H9 (cell line): ENCODE data around the gene FIGNL2. TPM values are rescaled to one million over a fixed set of nuclear protein-coding genes. Genes with fewer than 3 reads are reported as not detected.

Experiments used
- DNase-seq: peaks from one replicate; pipeline ENCODE4 v3.0.0-alpha.2; 2017
- H2AFZ ChIP-seq: one replicate; pipeline ENCODE4 v1.6.1; 2013; ENCODE audit warnings: mild to moderate bottlenecking, low read length, control low read depth, moderate library complexity
- H2AK5ac ChIP-seq: 2 replicates; pipeline ENCODE4 v1.6.1; 2013; ENCODE audit warnings: low read length, control low read depth, mixed read lengths; ENCODE audit not compliant: insufficient read length
- H2BK120ac ChIP-seq: one replicate; pipeline ENCODE4 v1.6.1; 2013; ENCODE audit warnings: low read depth, mild to moderate bottlenecking, low read length, control low read depth, inconsistent platforms; ENCODE audit not compliant: poor library complexity, severe bottlenecking
- H2BK12ac ChIP-seq: 2 replicates; pipeline ENCODE4 v1.6.1; 2013; ENCODE audit warnings: low read length, control low read depth, mixed read lengths, low read depth; ENCODE audit not compliant: insufficient read length
- H2BK15ac ChIP-seq: 2 replicates; pipeline ENCODE4 v1.6.1; 2013; ENCODE audit warnings: low read depth, low read length, control low read depth
- H2BK20ac ChIP-seq: one replicate; pipeline ENCODE4 v1.6.1; 2013; ENCODE audit warnings: low read depth, mild to moderate bottlenecking, low read length, control low read depth, inconsistent platforms; ENCODE audit not compliant: poor library complexity, severe bottlenecking
- H2BK5ac ChIP-seq: 2 replicates; pipeline ENCODE4 v1.6.1; 2013; ENCODE audit warnings: low read length, control low read depth, mixed read lengths; ENCODE audit not compliant: insufficient read length
- H3K14ac ChIP-seq: 2 replicates; pipeline ENCODE4 v1.6.1; 2013; ENCODE audit warnings: low read length, control low read depth; ENCODE audit not compliant: insufficient read depth
- H3K18ac ChIP-seq: 2 replicates; pipeline ENCODE4 v1.6.1; 2013; ENCODE audit warnings: low read depth, mild to moderate bottlenecking, mixed read lengths, low read length, control low read depth; ENCODE audit not compliant: insufficient read length
- H3K23ac ChIP-seq: 2 replicates; pipeline ENCODE4 v1.6.1; 2013; ENCODE audit warnings: low read length, control low read depth, mixed read lengths, low read depth; ENCODE audit not compliant: insufficient read length
- H3K23me2 ChIP-seq: 2 replicates; pipeline ENCODE4 v1.6.1; 2013; ENCODE audit warnings: low read depth, mild to moderate bottlenecking, mixed read lengths, low read length, control low read depth; ENCODE audit not compliant: insufficient read length, poor library complexity, severe bottlenecking
- H3K27ac ChIP-seq: 2 replicates; pipeline ENCODE4 v1.5.1; 2013; ENCODE audit warnings: low read length, control low read depth, mixed read lengths, low read depth; ENCODE audit not compliant: insufficient read length
- H3K27me3 ChIP-seq: 2 replicates; pipeline ENCODE4 v1.6.1; 2013; ENCODE audit warnings: low read length, control low read depth, inconsistent platforms; ENCODE audit not compliant: insufficient read depth
- H3K4ac ChIP-seq: 2 replicates; pipeline ENCODE4 v1.6.1; 2013; ENCODE audit warnings: low read depth, mild to moderate bottlenecking, control low read depth, inconsistent platforms, low read length, moderate library complexity
- H3K4me1 ChIP-seq: 2 replicates; pipeline ENCODE4 v1.6.1; 2013; ENCODE audit warnings: low read length, control low read depth, inconsistent platforms; ENCODE audit not compliant: insufficient read depth
- H3K4me2 ChIP-seq: 2 replicates; pipeline ENCODE4 v1.6.1; 2013; ENCODE audit warnings: low read length, control low read depth, mixed read lengths; ENCODE audit not compliant: insufficient read length, insufficient read depth
- H3K56ac ChIP-seq: 2 replicates; pipeline ENCODE4 v1.6.1; 2013; ENCODE audit warnings: low read depth, mild to moderate bottlenecking, mixed read lengths, low read length, control low read depth; ENCODE audit not compliant: insufficient read length
- H3K79me1 ChIP-seq: 2 replicates; pipeline ENCODE4 v1.6.1; 2013; ENCODE audit warnings: low read depth, mild to moderate bottlenecking, moderate library complexity, low read length, control low read depth, inconsistent platforms; ENCODE audit not compliant: insufficient read depth, poor library complexity, severe bottlenecking
- H3K79me2 ChIP-seq: 2 replicates; pipeline ENCODE4 v1.6.1; 2013; ENCODE audit warnings: low read length, control low read depth, inconsistent platforms; ENCODE audit not compliant: insufficient read depth
- H3K9ac ChIP-seq: 2 replicates; pipeline ENCODE4 v1.6.1; 2013; ENCODE audit warnings: low read length, control low read depth, mixed read lengths; ENCODE audit not compliant: insufficient read length; ENCODE audit errors: extremely low read depth
- H3K9me3 ChIP-seq: one replicate; pipeline ENCODE4 v1.6.1; 2013; ENCODE audit warnings: low read depth, low read length, inconsistent platforms; ENCODE audit not compliant: control insufficient read depth
- H3T11ph ChIP-seq: one replicate; pipeline ENCODE4 v1.6.1; 2013; ENCODE audit warnings: mild to moderate bottlenecking, low read length, control low read depth, inconsistent platforms
- H4K20me1 ChIP-seq: one replicate; pipeline ENCODE4 v1.6.1; 2013; ENCODE audit not compliant: control insufficient read depth, insufficient read length, insufficient read depth
- H4K5ac ChIP-seq: 2 replicates; pipeline ENCODE4 v1.6.1; 2013; ENCODE audit warnings: low read depth, mild to moderate bottlenecking, mixed read lengths, low read length, control low read depth; ENCODE audit not compliant: insufficient read length
- H4K8ac ChIP-seq: replicated peaks from 2 replicates; pipeline ENCODE4 v1.6.1; 2013; ENCODE audit warnings: low read length, control low read depth, mixed read lengths, low read depth; ENCODE audit not compliant: insufficient read length
- H4K91ac ChIP-seq: 2 replicates; pipeline ENCODE4 v1.6.1; 2013; ENCODE audit warnings: low read depth, mild to moderate bottlenecking, moderate library complexity, mixed read lengths, low read length, control low read depth; ENCODE audit not compliant: insufficient read length
- H3K27ac Mint-ChIP-seq, 3 experiments: 2 replicates in 2 of 3; 3 replicates in 1 of 3; pipeline ENCODE4 v1.8.0; 2020 to 2021; ENCODE audit warnings: mixed read lengths in 3 of 3, mild to moderate bottlenecking in 1 of 3, moderate library complexity in 1 of 3
- H3K27me3 Mint-ChIP-seq: 2 replicates; pipeline ENCODE4 v1.8.0; 2021; ENCODE audit warnings: low read depth, mild to moderate bottlenecking, moderate library complexity, mixed read lengths
- H3K36me3 Mint-ChIP-seq, 3 experiments: 2 replicates in 2 of 3; 3 replicates in 1 of 3; pipeline ENCODE4 v1.8.0; 2020 to 2021; ENCODE audit warnings: low read depth in 3 of 3, mixed read lengths in 3 of 3; ENCODE audit not compliant: insufficient read depth in 1 of 3
- H3K4me1 Mint-ChIP-seq, 2 experiments: 2 replicates each; pipeline ENCODE4 v1.8.0; 2020; ENCODE audit warnings: mixed read lengths in 2 of 2
- H3K4me3 Mint-ChIP-seq, 2 experiments: 2 replicates in 1 of 2; 3 replicates in 1 of 2; pipeline ENCODE4 v1.8.0; 2020 to 2021; ENCODE audit warnings: mild to moderate bottlenecking in 2 of 2, mixed read lengths in 2 of 2, moderate library complexity in 1 of 2
- H3K9me3 Mint-ChIP-seq, 2 experiments: 2 replicates in 1 of 2; 3 replicates in 1 of 2; pipeline ENCODE4 v1.8.0; 2020; ENCODE audit warnings: mild to moderate bottlenecking in 2 of 2, mixed read lengths in 2 of 2, moderate library complexity in 1 of 2
- CTCF ChIP-seq: fragments of 200-600 bp; sonication (generic); conservative IDR thresholded peaks from 3 replicates; pipeline ENCODE4 v1.8.0; 2021; ENCODE audit warnings: antibody characterized with exemption, mild to moderate bottlenecking
- WGBS: extraction: QIAGEN DNeasy Blood & Tissue Kit; methylation state at CpG from one replicate; pipeline ENCODE4 v1.1.7; 2013; ENCODE audit warnings: missing lambda C conversion rate, low lambda C conversion rate, mixed read lengths; ENCODE audit not compliant: insufficient read length; ENCODE audit errors: extremely low coverage; 5-methylcytosine and 5-hydroxymethylcytosine counted together
- total RNA-seq: library from RNA; stranded (reverse); gene quantifications from 2 replicates; pipeline ENCODE4 v1.2.1, GENCODE V29; 2021

Gene FIGNL2
- total RNA-seq, 1 experiment from 2014 or later = 19.7 TPM

GRCh38 chr12:51785906-51786305, 62.6 kb downstream of the FIGNL2 start:
- Histone ChIP-seq H3K9me3 (no peaks in the 10 kb centered on the region), H2BK15ac (no peak overlapping the region)
- no peaks in the 10 kb centered on the region for H3K27me3 Mint-ChIP-seq

More at GRCh38 chr12:51785906-51786305, 62.6 kb downstream of the FIGNL2 start:
- no peaks in the 10 kb centered on the region for H3K23me2 ChIP-seq
- H3K79me2 ChIP-seq = no peaks in the 10 kb centered on the region
- no peak overlapping the region for H3K9ac ChIP-seq
- no peak overlapping the region for H3K4me2 ChIP-seq
- Mint-ChIP-seq H3K9me3 (no peaks in the 10 kb centered on the region), H3K4me3 (no peak overlapping the region), H3K4me1 (no peaks in the 10 kb centered on the region), H3K36me3 (peaks cover 2 to 20% (median 18%) of the 10 kb centered on the region in 3 experiments; a peak in 6 of 7 replicates), H3K27ac (no peak overlapping the region)
- no peak overlapping the region for H2AK5ac ChIP-seq
- no peak overlapping the region for H4K5ac ChIP-seq
- H3K14ac ChIP-seq = no peak overlapping the region
- no peak overlapping the region for H3T11ph ChIP-seq
- no peak for DNase-seq
- H2BK120ac ChIP-seq = no peak overlapping the region
- no peak for TF ChIP-seq CTCF
- no peak overlapping the region for H3K18ac ChIP-seq
- no peak overlapping the region for H2BK5ac ChIP-seq
- no peaks in the 10 kb centered on the region for H3K27me3 ChIP-seq
- no peak overlapping the region for H2BK20ac ChIP-seq
- H4K91ac ChIP-seq = no peak overlapping the region
- no peak overlapping the region for H4K8ac ChIP-seq
- H2AFZ ChIP-seq = no peak overlapping the region
- no peak overlapping the region for H3K27ac ChIP-seq
- H3K56ac ChIP-seq = no peak overlapping the region
- WGBS = no CpG with 5 or more reads among the region's 2 CpGs
- H3K23ac ChIP-seq = no peak overlapping the region
- H2BK12ac ChIP-seq = no peak overlapping the region
- no peaks in the 10 kb centered on the region for H3K79me1 ChIP-seq
- H3K4ac ChIP-seq = no peak overlapping the region
- no peaks in the 10 kb centered on the region for H3K4me1 ChIP-seq
- H4K20me1 ChIP-seq = no peaks in the 10 kb centered on the region
